D721Med (cell line): ENCODE data around the gene NBPF6.
"Not testable (repeated sequence)": the region's sequence is repeated elsewhere in the genome, so short reads cannot be mapped to it uniquely, and the experiment has no call there.

Experiments used
- DNase-seq: peaks from one replicate; pipeline ENCODE4 v3.0.0; 2011; ENCODE audit warnings: low spot score; ENCODE audit not compliant: insufficient read length
- FAIRE-seq: peaks from 2 replicates; lab custom pipeline; 2011; peaks lifted over from hg19 to GRCh38; lab: Jason Lieb, UNC

Gene NBPF6

GRCh38 chr1:108450043-108450442, at the start of gene NBPF6:
TSS of gene NBPF6 (plus strand) at chr1:108450343. CDS start at chr1:108450602, 259 bp downstream.
- FAIRE-seq, DNase-seq: not testable (repeated sequence)

- FAIRE-seq, DNase-seq: not testable (repeated sequence)
Observed at GRCh38 chr1:108411098-108411833, 38.9 kb upstream of the NBPF6 start.

- DNase-seq, FAIRE-seq: not testable (repeated sequence)
Observed at GRCh38 chr1:108420129-108420528, 30.0 kb upstream of the NBPF6 start.

- DNase-seq, FAIRE-seq: not testable (repeated sequence)
Observed at GRCh38 chr1:108421061-108421916, 28.9 kb upstream of the NBPF6 start.

GRCh38 chr1:108426877-108427276, 23.3 kb upstream of the NBPF6 start:
- not testable (repeated sequence) for DNase-seq, FAIRE-seq

- not testable (repeated sequence) for FAIRE-seq, DNase-seq
Observed at GRCh38 chr1:108432002-108432401, 18.1 kb upstream of the NBPF6 start.

GRCh38 chr1:108433404-108433803, 16.7 kb upstream of the NBPF6 start:
- DNase-seq, FAIRE-seq: not testable (repeated sequence)

- FAIRE-seq, DNase-seq: not testable (repeated sequence)
Observed at GRCh38 chr1:108438536-108438935, 11.6 kb upstream of the NBPF6 start.

- FAIRE-seq: not testable (repeated sequence)
Observed at GRCh38 chr1:108454521-108454920, 4.4 kb downstream of the NBPF6 start.

GRCh38 chr1:108458661-108459060, 8.5 kb downstream of the NBPF6 start:
- DNase-seq, FAIRE-seq: not testable (repeated sequence)

More at GRCh38 chr1:108454521-108454920, 4.4 kb downstream of the NBPF6 start:
- not testable (repeated sequence) for DNase-seq

GRCh38 chr1:108461758-108462157, 11.6 kb downstream of the NBPF6 start:
- FAIRE-seq: not testable (repeated sequence)

GRCh38 chr1:108463962-108464361, 13.8 kb downstream of the NBPF6 start:
- not testable (repeated sequence) for FAIRE-seq, DNase-seq

More at GRCh38 chr1:108461758-108462157, 11.6 kb downstream of the NBPF6 start:
- DNase-seq: not testable (repeated sequence)

GRCh38 chr1:108466166-108466565, 16.0 kb downstream of the NBPF6 start:
- not testable (repeated sequence) for FAIRE-seq, DNase-seq

- not testable (repeated sequence) for DNase-seq, FAIRE-seq
Observed at GRCh38 chr1:108467155-108467554, 17.0 kb downstream of the NBPF6 start.

GRCh38 chr1:108470750-108471149, 20.6 kb downstream of the NBPF6 start:
- DNase-seq, FAIRE-seq: not testable (repeated sequence)

- FAIRE-seq, DNase-seq: not testable (repeated sequence)
Observed at GRCh38 chr1:108474516-108474915, 24.4 kb downstream of the NBPF6 start.
